CD4-positive, alpha-beta T cell treated with Interleukin-4 for 4 hours (primary cell): Measurements from ENCODE around the gene TJP2.
"Not testable (repeated sequence)": the region's sequence is repeated elsewhere in the genome, so short reads cannot be mapped to it uniquely, and the experiment has no call there.

ENCODE experiments used
- DNase-seq: peaks from one replicate; pipeline ENCODE4 v3.0.0-alpha.2; 2020

TJP2 gene

GRCh38 chr9:69297300-69297980, 123.4 kb downstream of the TJP2 start:
- DNase-seq: no peak

DNA sequence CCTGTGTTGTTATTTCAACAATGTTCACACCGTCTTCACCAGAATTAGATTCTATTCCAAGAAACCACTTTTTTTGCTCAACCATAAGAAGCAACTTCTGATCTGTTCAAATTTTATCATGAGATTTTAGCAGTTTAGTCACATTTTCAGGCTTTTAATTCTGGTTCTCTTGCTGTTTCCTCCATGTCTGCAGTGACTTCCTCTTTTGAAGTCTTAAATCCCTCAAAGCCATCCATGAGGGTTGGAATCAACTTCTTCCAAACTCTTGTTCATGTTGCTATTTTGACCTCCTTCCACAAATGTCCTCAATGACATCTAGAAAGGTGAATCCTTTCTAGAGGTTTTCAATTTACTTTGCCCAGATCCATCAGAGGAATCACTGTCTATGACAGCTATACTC, 125.2 kb downstream of the TJP2 start:
- no peak for DNase-seq

DNA sequence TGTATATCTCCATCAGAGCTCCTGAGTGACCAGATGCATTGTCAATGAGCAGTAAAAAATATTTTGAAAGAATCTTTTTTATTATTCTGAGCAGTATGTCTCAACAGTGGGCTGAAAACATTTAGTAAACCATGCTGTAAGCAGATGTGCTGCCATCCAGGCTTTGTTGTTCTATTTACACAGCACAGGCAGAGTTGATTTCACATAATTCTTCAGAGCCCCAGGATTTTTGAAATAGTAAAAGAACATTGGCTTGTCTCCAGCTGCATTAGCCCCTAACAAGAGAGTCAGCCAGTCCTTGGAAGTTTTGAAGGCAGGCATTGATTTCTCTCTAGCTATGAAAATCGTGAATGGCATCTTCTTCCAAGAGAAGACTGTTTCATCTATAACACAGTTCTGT, 125.7 kb downstream of the TJP2 start:
- DNase-seq: no peak

DNA sequence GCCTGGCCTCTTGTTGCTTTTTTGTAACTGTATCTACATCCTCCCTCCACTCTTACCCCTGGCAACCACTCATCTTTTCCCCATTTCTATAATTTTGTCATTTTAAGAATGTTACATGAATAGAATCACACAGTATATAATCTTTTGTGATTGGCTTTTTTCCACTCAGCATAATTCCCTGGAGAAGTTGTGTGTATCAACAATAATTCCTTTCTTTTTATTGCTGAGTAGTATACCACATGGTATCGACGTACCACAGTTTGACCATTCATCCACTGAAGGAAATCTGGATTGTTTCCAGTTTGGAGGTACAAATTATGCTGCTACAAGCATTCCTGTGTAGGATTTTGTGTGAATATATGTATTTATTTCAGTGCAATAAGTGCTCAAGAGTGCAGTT, 129.3 kb downstream of the TJP2 start:
- no peak for DNase-seq

GRCh38 chr9:69306895-69307445, 132.9 kb downstream of the TJP2 start:
- DNase-seq: not testable (repeated sequence)

DNA sequence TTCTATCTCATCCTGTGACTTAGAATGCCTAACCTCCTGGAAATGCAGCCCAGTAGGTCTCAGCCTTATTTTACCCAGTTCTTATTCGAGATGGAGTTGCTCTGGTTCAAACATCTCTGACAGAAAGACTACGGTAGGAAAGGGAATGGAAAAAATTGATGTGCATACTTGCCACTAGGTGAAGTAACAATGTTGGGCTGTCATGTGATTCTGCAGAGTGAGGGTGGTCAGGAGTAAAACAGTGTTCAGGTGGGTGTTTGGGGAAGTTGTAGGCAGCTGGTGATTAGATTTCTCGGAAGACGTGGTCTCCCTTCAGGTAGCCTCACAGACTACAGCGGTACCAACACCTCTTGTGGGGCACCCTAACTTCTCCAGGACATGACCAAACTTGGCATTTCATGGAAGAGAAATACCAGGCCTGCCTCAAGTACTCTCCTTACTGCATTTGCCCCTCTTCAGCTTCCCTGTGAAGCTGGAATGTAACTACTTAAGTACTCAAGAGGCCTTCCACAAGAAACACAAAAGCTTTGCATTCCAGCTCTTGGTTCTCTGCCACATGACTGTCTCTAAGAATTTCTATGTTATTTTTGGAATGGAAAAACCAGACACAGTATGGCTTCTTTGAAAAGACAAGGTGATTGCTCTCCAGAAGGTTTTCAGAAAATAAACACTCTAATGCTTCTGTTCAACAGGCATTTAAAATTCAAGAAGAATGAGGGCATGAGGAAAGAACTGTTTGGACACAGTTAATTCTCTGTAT, 133.5 kb downstream of the TJP2 start:
- no peak for DNase-seq

- DNase-seq: no peak
Observed at GRCh38 chr9:69308206-69308931, 134.3 kb downstream of the TJP2 start.

DNA sequence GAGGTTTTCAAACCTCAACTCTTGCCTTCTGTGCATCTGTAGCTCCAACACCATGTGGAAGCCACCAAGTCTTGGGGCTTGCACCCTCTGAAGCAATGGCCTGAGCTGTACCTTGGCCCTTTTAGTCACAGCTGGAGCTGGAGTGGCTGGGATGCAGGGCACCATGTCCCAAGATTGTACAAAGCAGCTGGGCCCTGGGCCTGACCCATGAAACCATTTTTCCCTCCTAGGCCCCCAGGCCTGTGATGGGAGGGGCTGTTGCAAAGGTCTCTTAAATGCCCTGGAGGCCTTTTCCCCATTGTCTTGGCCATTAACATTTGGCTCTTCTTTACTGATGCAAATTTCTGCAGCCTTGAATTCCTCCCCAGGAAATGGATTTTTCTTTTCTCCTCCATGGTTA, 139.1 kb downstream of the TJP2 start:
- no peak for DNase-seq

GRCh38 chr9:69314547-69314946, 140.5 kb downstream of the TJP2 start:
- DNase-seq: no peak

- no peak for DNase-seq
Observed at GRCh38 chr9:69317081-69317480, 143.0 kb downstream of the TJP2 start.

DNA sequence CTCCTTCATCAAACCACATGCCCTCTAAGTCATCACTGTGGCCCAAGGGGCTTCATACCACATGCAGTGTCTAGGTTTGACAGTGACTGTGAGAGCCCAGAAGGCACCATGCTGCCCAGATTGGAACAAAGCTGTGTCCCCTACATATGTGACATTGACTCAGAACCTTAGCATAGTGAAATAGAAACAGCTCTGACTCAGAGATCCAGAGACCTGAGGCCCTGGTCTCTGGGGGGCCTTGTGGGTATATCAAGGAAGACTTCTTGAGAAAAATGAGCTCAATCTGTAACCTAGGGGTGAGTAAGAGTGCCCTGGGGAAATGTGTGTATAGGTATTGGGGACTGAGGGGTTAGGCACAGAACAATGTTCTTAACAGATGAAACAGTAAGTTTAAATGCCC, 143.8 kb downstream of the TJP2 start:
- no peak for DNase-seq

- no peak for DNase-seq
Observed at GRCh38 chr9:69319324-69320025, 145.4 kb downstream of the TJP2 start.

GRCh38 chr9:69322256-69322655, 148.2 kb downstream of the TJP2 start:
- no peak for DNase-seq

- DNase-seq: no peak
Observed at GRCh38 chr9:69323861-69324260, 149.8 kb downstream of the TJP2 start.
